Kidney (tissue), 14 donors: ENCODE measurements around the gene ADM5. TPM values are rescaled to one million over a fixed set of nuclear protein-coding genes. Genes with fewer than 3 reads are reported as not detected.

Experiments
- DNase-seq, 5 donors: peaks; one replicate each; pipeline ENCODE4 v3.0.0-alpha.2; 2013 to 2020
- FAIRE-seq: peaks from 2 replicates; lab custom pipeline; 2012; peaks lifted over from hg19 to GRCh38; lab: Jason Lieb, UNC
- H3K27ac ChIP-seq, 2 donors: one replicate each; pipeline ENCODE4 v1.7.0; 2013; ENCODE audit warnings: low read depth in 2 of 2, low read length in 2 of 2, inconsistent platforms in 1 of 2
- H3K27me3 ChIP-seq: one replicate; pipeline ENCODE4 v1.7.1; 2013; ENCODE audit warnings: low read length, inconsistent platforms; ENCODE audit not compliant: control insufficient read depth, insufficient read depth
- H3K36me3 ChIP-seq, 3 donors: one replicate each; pipeline versions ENCODE4 v1.7.0 to v1.7.1; 2013; ENCODE audit warnings: low read length in 3 of 3, control low read depth in 1 of 3, inconsistent platforms in 1 of 3; ENCODE audit not compliant: insufficient read depth in 3 of 3, control insufficient read depth in 2 of 3
- H3K4me1 ChIP-seq, 3 donors: one replicate each; pipeline versions ENCODE4 v1.7.0 to v1.7.1; 2013; ENCODE audit warnings: low read length in 3 of 3, inconsistent platforms in 1 of 3, low read depth in 1 of 3; ENCODE audit not compliant: control insufficient read depth in 2 of 3, insufficient read depth in 2 of 3
- H3K4me3 ChIP-seq, 3 donors: one replicate each; pipeline versions ENCODE4 v1.7.0 to v1.8.1; 2013; ENCODE audit warnings: low read length in 3 of 3, control low read depth in 1 of 3, inconsistent platforms in 1 of 3
- H3K9ac ChIP-seq, 3 donors: one replicate each; pipeline versions ENCODE4 v1.7.0 to v1.7.1; 2013; ENCODE audit warnings: low read length in 3 of 3, control low read depth in 1 of 3, inconsistent platforms in 1 of 3
- H3K9me3 ChIP-seq, 3 donors: one replicate each; pipeline versions ENCODE4 v1.7.0 to v1.7.1; 2013; ENCODE audit warnings: low read length in 3 of 3, control low read depth in 1 of 3, inconsistent platforms in 1 of 3; ENCODE audit not compliant: control insufficient read depth in 2 of 3, insufficient read depth in 1 of 3
- intact Hi-C: fragments of 100-400 bp; cut with DNase I; formaldehyde crosslinking; loops from one replicate; pipeline ENCODE4 v1.11.1; 2022
- polyA plus RNA-seq: library from polyadenylated mRNA; stranded (reverse); fragments of 350-450 nt; fragmentation: Illumina TruSeq; extraction: RNeasy Lipid Tissue Mini Kit (QIAGEN cat#74804); gene quantifications from one replicate; pipeline ENCODE4 v1.2.3, GENCODE V29; 2014; ENCODE audit warnings: low read depth, low replicate concordance; ENCODE audit not compliant: insufficient read depth
- total RNA-seq: library from RNA; stranded (reverse); fragmentation: NEBNext Ultra II Directional; extraction: Animal tissue kit (Norgen Biotek cat#: 25700); gene quantifications from one replicate; pipeline ENCODE4 v1.2.1, GENCODE V29; 2021
- TF ChIP-seq, protein P1 (sequence below): IDR thresholded peaks from 3 replicates; pipeline ENCODE4 v1.5.1; 2012; ENCODE audit warnings: mild to moderate bottlenecking, moderate library complexity, borderline replicate concordance; ENCODE audit not compliant: insufficient read depth; ENCODE audit errors: extremely low read depth
- donor health status: control.
- donor health status: control.
- donor health status: control.
- donor health status: control.
- donor health status: control.
- donor health status: DM: yes; HTN: yes; CAD: no.
- donor health status: Normal renal cell carcinoma (clear cell type).

Gene ADM5
- total and polyA plus RNA-seq, 2 donors from 2014 or later = 0.60 to 2.1 TPM

DNA sequence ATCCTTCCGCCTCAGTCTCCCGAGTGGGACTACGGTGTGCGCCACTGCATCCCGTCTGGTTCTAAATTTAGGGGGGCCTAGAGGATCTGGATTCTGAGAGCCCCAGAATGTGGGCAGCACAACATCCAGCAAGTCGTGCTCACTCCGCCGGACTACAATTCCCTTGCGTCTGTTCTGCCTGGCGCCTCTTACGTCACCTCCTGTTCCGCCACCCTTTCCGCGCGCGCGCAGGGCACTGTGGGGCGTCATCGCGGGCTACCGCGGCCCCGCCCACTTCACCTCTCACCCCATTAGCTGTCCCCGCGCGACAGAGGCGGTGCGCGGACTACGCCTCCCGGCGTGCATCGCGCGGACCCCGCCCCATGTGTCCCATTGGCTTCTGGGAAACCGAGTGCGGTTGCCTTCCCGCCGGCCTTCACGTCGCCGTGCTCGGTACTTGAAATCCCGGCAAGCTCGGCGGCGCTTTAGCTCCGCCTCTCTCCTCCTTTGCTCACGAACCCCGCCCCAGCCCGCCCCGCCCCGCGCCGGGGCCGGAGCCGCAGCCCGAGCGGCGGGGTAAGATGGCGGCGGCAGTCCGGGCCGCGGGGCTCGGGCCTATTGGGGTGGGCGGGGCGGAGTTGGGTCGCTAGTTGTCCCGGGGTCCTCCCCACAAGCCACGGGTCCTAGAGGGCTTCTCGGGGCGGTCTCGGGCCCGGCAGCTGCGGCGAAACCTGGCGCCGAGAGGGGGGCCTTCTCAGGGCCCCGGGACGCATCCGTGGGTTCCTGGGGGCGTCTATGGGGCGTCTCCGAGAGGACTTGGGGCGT lies 47.5 kb upstream of the ADM5 start, which contains the start of gene SCAF1:
Gene SCAF1, plus strand, starts transcription at position 522 of the 804 bp plus-strand sequence. CDS start 2,818 bp downstream, outside the sequence.
- FAIRE-seq = peak; percentile 88
- intact Hi-C loops = no loop called here
- peak within 1 kb of the TSS; percentile 71 to 100 (median 97) for H3K4me3 ChIP-seq
- peaks cover 7 to 21% (median 14%) of the 10 kb centered on the region in 3 donors for H3K4me1 ChIP-seq
- H3K27ac ChIP-seq = peak within 1 kb of the TSS; percentile 99 to 100
- peak within 1 kb of the TSS; percentile 77 to 100 (median 97) for H3K9ac ChIP-seq
- DNase-seq = peak; percentile 99 to 100 (median 99)
- H3K27me3 ChIP-seq = no peaks in the 10 kb centered on the region
- no peaks in the 10 kb centered on the region for H3K9me3 ChIP-seq
- peaks cover 0 to 7% (median 5%) of the 10 kb centered on the region in 3 donors for H3K36me3 ChIP-seq
- TF ChIP-seq, protein P1, sequence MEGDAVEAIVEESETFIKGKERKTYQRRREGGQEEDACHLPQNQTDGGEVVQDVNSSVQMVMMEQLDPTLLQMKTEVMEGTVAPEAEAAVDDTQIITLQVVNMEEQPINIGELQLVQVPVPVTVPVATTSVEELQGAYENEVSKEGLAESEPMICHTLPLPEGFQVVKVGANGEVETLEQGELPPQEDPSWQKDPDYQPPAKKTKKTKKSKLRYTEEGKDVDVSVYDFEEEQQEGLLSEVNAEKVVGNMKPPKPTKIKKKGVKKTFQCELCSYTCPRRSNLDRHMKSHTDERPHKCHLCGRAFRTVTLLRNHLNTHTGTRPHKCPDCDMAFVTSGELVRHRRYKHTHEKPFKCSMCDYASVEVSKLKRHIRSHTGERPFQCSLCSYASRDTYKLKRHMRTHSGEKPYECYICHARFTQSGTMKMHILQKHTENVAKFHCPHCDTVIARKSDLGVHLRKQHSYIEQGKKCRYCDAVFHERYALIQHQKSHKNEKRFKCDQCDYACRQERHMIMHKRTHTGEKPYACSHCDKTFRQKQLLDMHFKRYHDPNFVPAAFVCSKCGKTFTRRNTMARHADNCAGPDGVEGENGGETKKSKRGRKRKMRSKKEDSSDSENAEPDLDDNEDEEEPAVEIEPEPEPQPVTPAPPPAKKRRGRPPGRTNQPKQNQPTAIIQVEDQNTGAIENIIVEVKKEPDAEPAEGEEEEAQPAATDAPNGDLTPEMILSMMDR = no peak

DNA sequence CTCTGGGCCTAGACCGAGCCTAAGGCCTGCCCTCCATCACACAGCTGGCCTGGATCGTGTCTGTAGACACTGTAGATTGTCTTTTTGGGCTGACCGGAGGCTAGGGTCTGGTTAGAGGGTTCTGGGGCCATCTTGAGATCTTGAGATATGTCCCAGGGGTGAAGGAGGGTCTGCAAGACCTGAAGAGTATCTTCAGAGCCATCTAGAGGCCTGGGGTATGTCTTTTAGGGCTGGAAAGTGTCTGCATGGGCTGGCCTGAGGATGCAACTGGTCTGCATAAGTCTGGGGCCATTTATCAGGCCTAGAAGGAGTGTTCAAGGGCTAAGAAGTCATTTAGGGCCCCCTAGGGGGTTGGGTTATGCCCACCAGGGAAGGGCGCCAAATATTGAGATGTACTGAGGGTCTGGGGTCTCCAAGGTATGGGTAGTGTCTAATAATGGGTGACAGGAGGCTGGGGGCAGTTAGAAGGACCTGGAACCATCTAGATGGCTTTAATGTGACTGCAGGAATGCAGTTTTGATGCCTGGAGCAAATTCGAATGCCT lies 46.8 kb upstream of the ADM5 start:
- TF ChIP-seq, protein P1 = no peak
- peak overlapping the region; percentile 49 to 100 (median 97) for H3K9ac ChIP-seq
- H3K36me3 ChIP-seq = peaks cover 0 to 11% (median 5%) of the 10 kb centered on the region in 3 donors
- intact Hi-C loops = no loop called here
- DNase-seq (peak in 2 of 5 donors; percentile 19 to 29), FAIRE-seq (no peak)
- H3K27ac ChIP-seq = peak overlapping the region; percentile 68 to 90
- H3K4me3 ChIP-seq = peak overlapping the region; percentile 70 to 100 (median 97)
- H3K4me1 ChIP-seq = peaks cover 7 to 20% (median 14%) of the 10 kb centered on the region in 3 donors
- H3K27me3 ChIP-seq = no peaks in the 10 kb centered on the region
- no peaks in the 10 kb centered on the region for H3K9me3 ChIP-seq

DNA sequence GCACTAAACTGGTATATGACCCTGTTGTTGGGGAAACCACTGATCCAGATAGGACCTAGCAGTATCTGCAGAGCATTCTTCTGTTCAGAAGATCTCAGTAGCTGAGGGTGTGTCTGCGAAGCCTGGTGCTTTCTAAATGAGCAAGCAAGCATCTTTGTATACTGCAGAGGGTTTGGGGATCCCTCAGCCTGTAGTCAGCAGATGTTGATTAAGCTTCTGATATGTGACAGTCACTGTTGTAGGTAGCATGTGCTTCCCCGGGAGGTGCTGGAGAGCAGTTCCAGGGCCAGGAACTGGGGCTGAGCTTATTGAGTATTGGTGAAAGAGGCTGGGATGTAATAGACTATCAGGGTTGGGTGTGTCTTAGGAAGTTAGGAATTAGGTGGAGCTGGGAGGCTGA lies 45.9 kb upstream of the ADM5 start:
- Histone ChIP-seq H3K4me1 (peaks cover 7 to 15% (median 14%) of the 10 kb centered on the region in 3 donors), H3K36me3 (peaks cover 0 to 11% (median 5%) of the 10 kb centered on the region in 3 donors), H3K27me3 (no peaks in the 10 kb centered on the region), H3K4me3 (no peak overlapping the region), H3K27ac (no peak overlapping the region), H3K9ac (no peak overlapping the region), H3K9me3 (no peaks in the 10 kb centered on the region)
- FAIRE-seq (no peak), DNase-seq (no peak)
- TF ChIP-seq, protein P1 = no peak
- intact Hi-C loops = no loop called here
